GM18502 (cell line): ENCODE measurements around the gene IDH3G.

Experiments used
- ATAC-seq: cut with Tn5 transposase; IDR thresholded peaks from one replicate; pipeline ENCODE4 v1.9.1; 2021; ENCODE audit warnings: mild to moderate bottlenecking; ENCODE audit not compliant: unreplicated experiment, poor library complexity

The IDH3G gene

DNA sequence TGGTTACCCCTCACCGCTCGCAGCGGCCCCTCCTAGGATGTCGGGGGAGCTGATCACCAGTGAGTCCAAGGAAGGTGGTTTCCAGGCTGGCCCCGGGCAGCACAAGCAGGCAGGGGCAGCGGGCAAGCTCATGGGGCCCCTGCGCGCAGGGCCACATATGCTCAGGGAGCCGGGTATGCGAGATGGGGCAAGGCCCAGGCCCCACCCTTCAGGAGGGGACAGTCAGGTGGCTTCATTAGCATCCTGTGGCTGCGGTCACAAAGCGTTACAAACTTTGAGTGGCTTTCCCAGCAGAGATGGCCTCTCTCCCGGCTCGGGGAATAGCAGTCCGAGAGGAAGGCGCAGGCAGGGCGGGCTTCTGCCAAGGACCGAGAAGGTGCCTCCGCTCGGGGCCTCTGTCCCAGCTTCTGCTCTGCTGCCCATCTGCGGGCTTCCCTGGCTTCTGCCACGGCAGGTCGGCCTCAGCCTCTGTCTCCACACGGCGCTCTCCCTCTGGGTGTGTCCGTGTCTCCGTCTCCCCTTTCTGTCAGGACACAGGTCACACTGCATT, 56.0 kb downstream of the IDH3G start:
- no peak for ATAC-seq

DNA sequence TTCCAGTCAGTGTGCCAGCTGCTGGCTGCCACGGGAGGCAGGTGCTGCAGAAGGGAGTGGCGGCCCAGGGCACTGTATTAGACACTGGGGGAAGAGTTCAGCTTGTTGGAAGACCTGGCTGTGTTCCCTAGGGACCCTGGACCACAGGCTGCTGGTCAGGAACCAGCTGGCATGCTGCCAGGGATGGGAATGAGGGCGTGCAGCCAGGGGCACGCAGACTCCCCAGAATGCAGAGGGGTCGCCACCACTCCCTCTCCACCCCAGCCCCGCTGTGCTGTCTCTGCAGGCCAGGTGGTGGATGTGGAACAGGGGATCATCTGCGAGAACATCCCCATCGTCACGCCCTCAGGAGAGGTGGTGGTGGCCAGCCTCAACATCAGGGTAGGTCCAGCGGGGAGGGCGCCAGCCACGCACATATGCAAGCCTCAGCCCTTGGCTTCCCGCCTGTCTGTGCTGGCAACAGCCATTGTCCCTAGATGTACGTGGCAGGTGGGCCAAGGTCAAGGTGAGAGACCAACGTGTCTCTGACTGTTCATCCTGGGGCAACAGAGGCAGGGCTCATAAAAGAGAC, 57.2 kb downstream of the IDH3G start:
- no peak for ATAC-seq

DNA sequence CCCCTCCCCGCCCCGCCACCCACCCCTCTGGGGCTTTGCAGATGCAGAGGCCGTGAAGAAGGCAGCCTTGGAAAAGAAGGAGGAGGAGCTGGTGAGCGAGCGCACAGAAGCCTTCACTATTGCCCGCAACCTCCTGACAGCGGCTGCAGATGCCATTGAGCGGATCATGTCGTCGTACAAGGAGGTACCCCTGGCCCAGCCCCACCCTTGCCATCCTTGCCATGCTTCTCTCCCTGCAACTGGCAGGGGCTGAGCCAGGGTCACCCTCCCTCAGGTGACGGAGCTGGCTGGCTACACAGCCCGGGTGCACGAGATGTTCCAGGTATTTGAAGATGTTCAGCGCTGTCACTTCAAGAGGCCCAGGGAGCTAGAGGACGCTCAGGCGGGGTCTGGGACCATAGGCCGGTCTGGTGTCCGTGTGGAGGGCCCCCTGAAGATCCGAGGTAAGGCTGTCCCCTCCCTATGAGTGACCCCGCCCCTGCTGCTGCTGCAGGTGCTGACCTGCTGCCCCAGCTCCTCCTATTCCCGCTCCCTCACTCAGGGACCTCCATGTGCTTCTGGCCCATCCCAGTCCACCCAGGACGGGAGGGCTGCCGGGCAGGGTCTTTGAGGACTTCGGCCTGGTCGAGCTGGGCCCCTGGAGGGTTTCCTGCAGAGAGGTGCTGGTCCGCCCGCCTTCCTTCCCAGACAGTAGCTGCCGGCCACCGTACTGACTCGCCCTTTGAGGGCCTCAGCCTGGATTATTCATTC, 57.9 kb downstream of the IDH3G start:
- ATAC-seq: no peak
